Stomach (tissue), 4 donors: ENCODE measurements around the gene KIDINS220.

Source experiments
- CTCF ChIP-seq, 7 experiments: fragments of 450-650 bp in 4 of 7; fragments of 200-600 bp in 3 of 7; sonication (generic) in 3 of 7; IDR thresholded peaks; one replicate each; pipeline ENCODE4 v1.5.1; 2016 to 2019; ENCODE audit warnings: antibody characterized with exemption in 7 of 7, control low read depth in 2 of 7, mild to moderate bottlenecking in 1 of 7
- POLR2AphosphoS5 ChIP-seq, 3 donors: sonication (generic); formaldehyde crosslinking; IDR thresholded peaks; one replicate each; pipeline ENCODE4 v1.6.1; 2016; ENCODE audit warnings: antibody characterized with exemption in 3 of 3

DNA sequence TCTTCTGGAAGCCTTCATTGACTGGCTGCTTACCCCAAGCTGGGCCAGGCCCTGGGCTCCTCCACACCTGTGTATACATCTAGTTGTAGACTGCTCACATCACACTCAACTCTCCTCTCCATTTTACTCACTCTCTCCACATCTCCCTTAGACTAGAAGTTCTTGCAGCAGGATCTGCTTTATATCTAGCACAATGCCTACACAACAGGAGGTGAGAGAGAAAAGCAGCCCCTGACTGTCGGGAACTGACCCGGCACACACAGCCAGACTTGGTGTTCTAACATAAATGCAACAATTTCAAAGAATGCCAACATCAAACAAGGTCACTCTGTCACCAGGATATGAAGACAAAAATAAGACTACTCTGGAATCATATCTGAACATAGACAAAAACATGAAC lies 5.9 kb downstream of the KIDINS220 start:
- TF ChIP-seq CTCF (IDR thresholded peaks at IDR 0.05) (no peak), POLR2AphosphoS5 (IDR thresholded peaks at IDR 0.05) (no peak)
